Skeletal muscle satellite cell (primary cell): ENCODE measurements around the gene KARS1.

Experiments
- H3K27me3 ChIP-seq: 2 replicates; pipeline ENCODE4 v1.7.0; 2013; ENCODE audit warnings: low read length; ENCODE audit not compliant: control insufficient read depth, insufficient read depth
- H3K36me3 ChIP-seq: 2 replicates; pipeline ENCODE4 v1.7.0; 2013; ENCODE audit warnings: mild to moderate bottlenecking, control low read depth, low read length; ENCODE audit not compliant: insufficient read depth
- H3K4me1 ChIP-seq: 2 replicates; pipeline ENCODE4 v1.7.0; 2013; ENCODE audit warnings: low read length; ENCODE audit not compliant: control insufficient read depth, insufficient read depth
- H3K4me2 ChIP-seq: 2 replicates; pipeline ENCODE4 v1.7.0; 2013; ENCODE audit warnings: mild to moderate bottlenecking, low read length
- H3K4me3 ChIP-seq: 2 replicates; pipeline ENCODE4 v1.7.0; 2013; ENCODE audit warnings: low read length
- H3K9ac ChIP-seq: 2 replicates; pipeline ENCODE4 v1.7.0; 2013; ENCODE audit warnings: mild to moderate bottlenecking, low read depth, low read length, moderate library complexity
- H3K9me3 ChIP-seq: replicated peaks from 2 replicates; pipeline ENCODE4 v1.7.0; 2013; ENCODE audit warnings: mild to moderate bottlenecking, control low read depth, low read length

KARS1 gene

DNA sequence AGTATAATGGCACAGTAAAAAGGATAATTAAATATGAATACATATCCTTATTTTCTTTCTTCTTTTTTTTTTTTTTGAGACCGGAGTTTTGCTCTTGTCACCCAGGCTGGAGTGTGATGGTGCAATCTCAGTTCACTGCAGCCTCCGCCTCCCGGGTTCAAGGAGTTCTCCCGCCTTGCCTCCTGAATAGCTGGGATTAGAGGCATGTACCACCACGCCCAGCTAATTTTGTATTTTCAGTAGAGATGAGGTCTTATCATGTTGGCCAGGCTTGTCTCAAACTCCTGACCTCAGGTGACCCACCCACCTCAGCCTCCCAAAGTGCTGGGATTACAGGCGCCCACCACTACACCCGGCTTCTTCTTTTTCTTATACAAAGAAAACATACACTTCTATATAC lies 69.3 kb downstream of the KARS1 start:
- Histone ChIP-seq H3K36me3 (peaks cover 38% of the 10 kb centered on the region), H3K4me2 (no peak overlapping the region), H3K9me3 (no peaks in the 10 kb centered on the region), H3K4me1 (no peaks in the 10 kb centered on the region), H3K27me3 (no peaks in the 10 kb centered on the region), H3K4me3 (no peak overlapping the region), H3K9ac (no peak overlapping the region)
